HG02588 (cell line): ENCODE data around the gene POLR1A.

Experiments used
- ATAC-seq: cut with Tn5 transposase; IDR thresholded peaks from one replicate; pipeline ENCODE4 v1.9.1; 2021; ENCODE audit warnings: mild to moderate bottlenecking, moderate library complexity; ENCODE audit not compliant: unreplicated experiment

POLR1A gene

GRCh38 chr2:86038291-86039081 is 67.2 kb downstream of the POLR1A start:
- ATAC-seq, result no peak

- ATAC-seq, result no peak
Measured at GRCh38 chr2:86037795-86038192, 67.9 kb downstream of the POLR1A start.

GRCh38 chr2:86037141-86037794 is 68.4 kb downstream of the POLR1A start:
- no peak for ATAC-seq

DNA sequence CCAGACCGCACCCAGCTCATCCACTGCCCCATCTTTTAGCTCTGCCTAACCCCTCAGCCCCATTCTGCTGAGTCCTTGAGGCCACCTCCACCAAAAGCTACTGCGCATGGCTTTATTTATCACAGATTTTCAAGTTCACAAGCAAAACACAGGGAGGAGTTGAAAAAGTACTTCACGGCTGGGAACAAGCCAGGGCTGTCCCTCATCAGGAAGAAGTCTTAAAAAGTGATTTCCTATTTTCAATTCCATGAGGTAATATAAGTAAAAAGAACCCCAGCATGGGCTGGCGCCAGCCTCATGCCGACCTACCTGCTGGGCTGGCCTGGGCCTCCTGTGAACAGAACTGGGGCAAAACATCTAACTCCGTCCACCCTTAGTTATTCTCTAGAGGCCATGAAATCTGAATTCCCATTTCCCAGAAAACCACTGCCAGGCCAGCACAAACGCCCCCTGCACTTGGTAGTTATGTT is 69.0 kb downstream of the POLR1A start:
- no peak for ATAC-seq

DNA sequence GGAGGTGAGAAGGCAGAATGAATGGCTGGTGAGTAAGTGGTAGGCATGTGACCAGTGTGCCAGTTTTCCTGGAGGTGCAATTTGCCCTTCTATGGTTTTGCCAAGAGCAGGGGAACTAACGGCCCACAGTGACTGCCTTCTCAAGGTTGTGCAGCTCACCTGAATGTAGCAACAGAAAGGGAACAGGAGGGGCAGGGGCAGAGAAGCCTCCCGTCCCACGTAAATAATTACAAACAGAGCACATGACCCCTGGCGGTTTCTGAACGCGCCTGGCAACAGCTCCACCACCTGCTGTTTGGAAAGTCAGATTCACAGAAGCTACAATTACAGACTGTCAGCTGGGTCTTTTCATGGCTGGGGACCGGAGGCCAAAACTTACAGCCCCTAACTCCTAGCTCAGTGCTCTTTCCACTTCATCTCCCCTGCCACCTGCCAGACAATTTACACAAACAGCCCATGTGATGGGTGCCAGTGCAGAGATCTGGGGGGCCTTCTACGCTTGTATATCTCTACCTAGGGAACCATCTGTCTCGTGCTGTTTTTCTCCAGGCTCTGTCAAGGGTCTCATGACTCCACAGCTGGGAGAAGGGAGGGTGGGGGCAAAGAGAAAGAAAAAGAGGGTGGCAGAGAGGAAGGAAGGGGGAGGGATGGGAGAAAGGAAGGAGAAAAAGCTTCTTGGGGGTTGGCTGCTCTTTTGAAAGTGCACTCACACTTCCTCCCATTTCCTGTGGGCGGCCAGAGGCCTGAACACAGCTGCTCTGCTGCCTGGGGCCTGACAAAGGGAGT is 69.6 kb downstream of the POLR1A start:
- ATAC-seq, result peak; percentile 78

GRCh38 chr2:86035376-86035882 is 70.3 kb downstream of the POLR1A start:
- no peak for ATAC-seq

DNA sequence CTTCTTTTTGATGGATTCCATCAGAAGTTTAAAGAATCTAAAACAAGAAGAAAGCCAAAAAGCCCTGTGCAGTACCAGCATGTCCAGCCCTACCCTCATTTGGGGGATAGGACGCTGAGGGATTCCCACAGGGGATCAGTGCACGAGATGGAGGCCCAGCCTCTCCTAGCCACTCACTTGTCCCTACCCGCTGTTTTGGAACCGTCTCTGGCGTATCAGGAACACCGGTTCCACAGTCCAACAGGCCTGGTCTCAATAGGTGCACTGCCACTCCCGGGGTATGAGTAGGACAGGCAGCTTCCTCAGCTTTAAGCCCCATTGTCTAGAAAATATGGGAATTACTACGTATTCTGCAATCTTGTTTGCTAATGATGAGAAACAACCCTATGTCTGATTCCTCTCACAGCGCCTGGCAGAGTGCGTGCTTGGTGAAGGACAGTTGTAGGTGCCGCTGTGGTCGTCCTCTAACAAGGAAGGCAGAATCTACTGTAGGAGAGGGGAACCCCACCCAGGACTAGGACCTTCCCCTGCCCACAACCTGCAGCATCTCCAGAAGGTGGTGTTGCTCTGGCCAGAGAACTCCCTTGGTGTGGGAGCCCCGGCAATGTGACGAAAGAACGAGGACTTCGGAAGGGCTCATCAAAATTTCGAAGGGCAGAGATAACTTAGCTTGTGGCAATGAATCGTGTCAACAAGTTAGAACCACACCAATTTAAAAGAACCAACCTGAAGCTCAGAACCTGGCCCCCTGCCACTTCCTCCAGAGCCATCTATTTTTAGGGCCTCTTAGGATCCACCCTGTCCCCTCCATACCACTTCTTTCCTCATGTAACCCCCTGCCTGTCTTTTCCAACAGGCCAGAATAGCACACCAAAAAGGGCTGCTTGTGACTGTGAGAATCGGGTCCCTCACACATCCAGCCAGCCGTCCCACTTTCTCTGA is 71.7 kb downstream of the POLR1A start:
- ATAC-seq, result no peak

DNA sequence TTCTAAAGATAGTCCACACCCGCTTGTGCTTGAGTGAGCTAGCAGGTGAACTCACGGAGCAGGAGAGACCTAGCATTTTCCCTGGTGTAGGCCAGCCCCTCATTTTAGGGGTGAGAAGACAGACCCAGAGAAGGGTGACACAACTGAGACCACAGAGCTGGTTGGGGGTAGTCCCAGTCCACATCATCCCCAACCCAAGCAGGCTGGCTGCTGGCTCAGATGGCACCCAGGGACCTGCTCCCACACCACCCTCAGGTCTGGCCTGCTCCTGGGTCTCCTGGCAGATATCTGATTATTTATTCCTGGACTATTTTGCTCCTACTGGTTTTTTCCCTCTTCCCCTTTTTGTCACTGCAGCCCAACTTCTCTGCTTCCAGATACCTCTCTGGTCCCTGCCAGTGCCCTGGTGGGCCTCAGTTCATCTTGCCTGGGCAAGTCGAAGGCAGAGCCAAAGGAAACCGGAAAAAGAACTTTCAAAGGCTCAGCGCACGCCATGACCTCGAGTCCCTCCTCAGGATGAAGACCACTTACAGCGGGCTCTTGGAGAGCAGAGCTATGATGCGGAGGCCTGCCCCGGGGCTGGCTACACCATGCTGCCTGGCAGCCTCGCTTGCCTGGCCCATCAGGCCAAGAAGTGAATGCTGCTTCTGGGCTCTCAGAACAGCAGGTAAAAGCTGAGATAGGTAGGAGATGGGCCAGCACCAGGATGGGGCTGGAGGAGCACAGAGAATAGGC is 72.7 kb downstream of the POLR1A start:
- ATAC-seq, result no peak

DNA sequence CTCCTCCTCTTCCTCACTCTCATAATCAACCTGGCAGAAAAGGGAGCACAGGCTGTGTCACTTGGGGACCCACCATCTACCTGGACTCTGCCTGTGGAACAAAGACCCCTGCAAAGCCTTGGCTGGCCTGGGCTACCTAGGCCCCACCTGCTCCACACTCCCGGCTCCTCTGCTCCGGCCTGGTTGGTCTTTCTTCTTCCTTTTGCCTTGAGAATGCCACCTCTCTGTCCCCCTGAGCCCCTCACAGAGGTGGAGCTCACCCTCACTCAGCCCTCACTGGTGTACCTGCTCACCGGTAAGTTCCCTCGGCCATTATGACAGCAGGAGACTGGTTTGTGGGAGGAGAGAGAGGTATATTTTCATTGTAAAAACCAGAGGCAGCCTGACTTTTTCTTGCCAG is 74.1 kb downstream of the POLR1A start:
- ATAC-seq, result no peak

DNA sequence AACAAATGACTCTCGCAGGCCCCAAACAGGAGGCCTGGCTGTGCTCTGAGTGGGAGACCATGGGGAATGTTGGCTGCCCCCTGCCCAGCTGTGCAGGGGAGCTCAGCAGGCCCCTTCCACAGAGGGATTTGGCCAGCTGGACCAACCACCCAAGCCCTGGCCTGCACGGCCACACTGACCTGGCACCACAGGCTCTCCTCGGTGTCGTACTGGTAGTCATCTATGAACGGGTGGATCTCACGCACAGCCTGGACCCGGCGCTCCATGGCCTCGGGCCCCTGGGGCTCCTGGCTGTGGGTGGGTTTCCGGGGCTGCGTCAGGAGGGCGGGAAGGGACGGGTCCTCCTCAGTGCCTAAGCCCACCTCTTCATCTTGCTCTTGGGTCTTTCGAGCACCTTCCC is 74.5 kb downstream of the POLR1A start:
- ATAC-seq, result no peak

DNA sequence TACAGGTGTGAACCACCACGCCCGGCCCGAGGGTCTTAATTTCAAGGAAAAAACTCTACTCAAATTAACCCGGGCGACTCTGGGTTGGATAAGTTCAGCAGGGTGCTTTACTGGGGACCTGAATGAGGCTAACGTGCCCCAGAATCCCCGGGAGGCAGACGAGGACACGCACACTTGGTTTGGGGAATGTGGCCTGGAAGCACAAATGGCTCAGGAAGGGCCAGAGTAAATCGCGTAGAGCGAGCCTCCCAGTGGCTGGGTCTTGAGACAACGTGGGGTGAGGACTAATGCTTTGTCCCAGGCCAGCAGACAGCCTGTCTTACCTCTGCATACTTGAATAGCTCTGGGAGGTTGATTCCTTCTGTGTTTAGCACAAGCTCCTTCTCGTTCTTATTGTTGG is 75.8 kb downstream of the POLR1A start:
- ATAC-seq, result no peak

- no peak for ATAC-seq
Measured at GRCh38 chr2:86028766-86029381, 76.8 kb downstream of the POLR1A start.

DNA sequence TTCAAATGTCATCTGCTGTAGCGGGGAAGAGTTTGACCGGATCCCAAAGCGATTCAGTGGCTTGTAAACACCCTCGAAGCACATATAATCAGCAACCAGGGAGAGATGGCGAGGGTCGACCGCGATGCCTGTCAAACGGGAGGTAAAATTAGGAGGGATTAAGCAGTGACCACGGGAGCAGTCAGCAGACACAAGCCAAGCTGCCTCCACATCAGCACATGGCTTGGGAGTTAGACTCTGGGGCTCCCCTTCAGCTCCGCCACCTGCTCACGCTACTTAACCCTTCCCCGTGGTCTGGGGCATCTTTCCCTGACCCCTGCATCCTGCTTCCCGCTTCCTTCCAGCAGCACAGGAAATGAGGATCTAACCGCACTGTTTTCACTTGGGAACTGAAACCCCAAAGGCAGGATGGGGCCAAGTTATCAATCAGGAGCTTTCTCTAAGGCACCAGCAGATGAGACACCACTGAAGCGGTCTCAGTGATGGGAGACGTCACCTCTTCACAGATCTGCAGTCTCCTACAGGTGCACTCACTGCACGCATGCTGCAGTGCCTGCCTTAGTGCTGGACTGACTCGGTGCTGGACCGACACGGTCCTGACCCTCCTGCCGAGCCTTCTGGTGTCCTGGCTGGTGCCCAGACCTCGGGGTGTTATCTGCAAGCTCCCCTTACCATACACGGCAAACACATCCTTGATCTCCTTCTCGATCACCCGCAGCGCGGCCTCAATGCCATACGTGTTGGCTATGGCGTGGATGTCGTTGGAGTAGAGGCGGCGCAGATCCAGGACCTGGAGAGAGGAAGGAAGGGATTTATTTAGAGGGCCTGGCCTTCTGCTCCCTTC is 77.5 kb downstream of the POLR1A start:
- no peak for ATAC-seq

- no peak for ATAC-seq
Measured at GRCh38 chr2:86027196-86027921, 78.3 kb downstream of the POLR1A start.

- no peak for ATAC-seq
Measured at GRCh38 chr2:86026744-86027065, 79.0 kb downstream of the POLR1A start.

DNA sequence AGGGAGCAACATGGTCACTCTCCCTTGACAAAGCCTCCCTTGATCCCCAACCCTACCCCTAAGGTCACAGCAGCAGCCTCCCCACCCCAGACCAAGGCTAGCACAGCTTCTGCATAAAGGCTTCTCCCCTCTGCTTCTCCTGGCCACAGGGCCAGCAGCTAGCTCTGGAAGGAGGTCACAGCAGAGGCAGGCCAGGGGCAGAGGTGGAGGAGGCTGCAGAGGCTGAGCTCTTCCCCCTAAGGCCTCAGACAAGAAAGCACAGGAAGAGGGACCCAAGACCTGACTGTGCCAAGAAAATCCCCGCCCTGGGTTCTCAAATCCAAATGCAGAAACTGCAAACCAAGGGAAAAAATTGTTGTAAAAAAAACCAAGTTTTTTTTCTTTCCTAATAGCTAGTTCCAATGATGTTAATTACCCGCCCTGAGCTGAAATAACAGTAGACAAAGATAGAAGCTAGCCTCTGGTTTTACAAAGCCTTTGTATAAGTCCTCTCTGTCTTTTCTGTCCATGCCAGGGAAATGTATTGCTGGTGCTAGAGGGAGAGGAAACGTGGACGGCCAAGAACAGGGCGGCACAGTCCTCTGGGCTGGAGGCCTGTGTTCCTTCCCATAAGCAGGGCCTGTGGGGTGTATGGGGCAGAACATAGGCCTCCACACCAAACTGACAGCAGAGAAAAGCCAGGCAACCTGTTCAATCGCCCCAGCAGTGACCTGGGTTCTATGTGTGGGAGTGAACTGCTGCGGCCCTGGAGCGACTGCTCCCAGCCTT is 79.5 kb downstream of the POLR1A start:
- no peak for ATAC-seq

- no peak for ATAC-seq
Measured at GRCh38 chr2:86025229-86025820, 80.4 kb downstream of the POLR1A start.
